ENCODE data around the gene CARD16.

DNA sequence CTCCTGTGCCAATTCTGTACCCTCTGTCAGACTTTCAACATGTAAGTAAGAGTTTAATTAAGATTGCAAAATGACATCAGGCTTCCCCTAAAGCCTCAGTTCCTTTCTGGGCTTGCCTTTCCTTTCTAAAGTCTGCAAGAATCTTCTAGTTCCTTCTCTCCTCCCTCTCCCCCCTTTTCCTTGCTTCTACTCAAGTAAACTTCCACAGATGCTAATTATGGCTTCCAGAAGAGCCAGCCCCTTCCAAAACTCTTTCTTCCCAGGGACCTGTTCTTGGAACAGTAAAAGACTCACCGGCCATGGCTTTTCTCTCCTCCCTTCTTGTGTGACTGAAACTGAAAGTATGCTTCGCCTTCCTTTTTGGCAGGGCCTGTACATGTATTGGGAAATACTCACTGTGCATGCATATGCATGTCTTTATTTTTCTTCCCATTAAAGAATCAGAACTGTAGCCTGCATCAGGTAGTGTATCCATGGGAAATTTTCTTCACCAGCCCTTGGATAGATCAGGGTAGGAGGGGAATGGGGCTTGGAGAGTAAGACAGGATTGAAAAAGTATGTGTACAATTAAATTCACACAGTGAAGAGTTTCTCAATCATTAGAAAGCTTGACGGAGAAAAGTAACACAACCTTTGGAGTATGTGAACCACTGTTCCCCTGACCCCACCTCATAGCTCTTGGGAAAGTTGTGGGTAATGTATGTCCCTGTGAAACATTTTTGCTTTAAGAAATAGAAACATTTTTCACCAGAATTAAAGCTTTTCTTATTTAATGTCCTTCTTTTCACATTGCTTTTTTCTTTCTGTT lies 10.1 kb downstream of the CARD16 start, which contains the start of gene CASP1:
- TF ChIP-seq NR2C2 (CRISPR knock-in tag; IDR thresholded peaks at IDR 0.05) (no peak), ETV6 (CRISPR knock-in tag; IDR thresholded peaks at IDR 0.05) (no peak), CBFB (CRISPR knock-in tag; IDR thresholded peaks at IDR 0.05; ENCODE audit: low read depth) (no peak), NFYB (CRISPR knock-in tag; conservative IDR thresholded peaks at IDR 0.05; ENCODE audit: low read depth) (no peak), NR1H2 (CRISPR knock-in tag; IDR thresholded peaks at IDR 0.05) (no peak), ATF1 (CRISPR knock-in tag; IDR thresholded peaks at IDR 0.05) (no peak), FOXJ3 (CRISPR knock-in tag; IDR thresholded peaks at IDR 0.05; ENCODE audit: borderline replicate concordance) (no peak), SP1 (CRISPR knock-in tag; conservative IDR thresholded peaks at IDR 0.05) (no peak)
- TF ChIP-seq, protein P1, sequence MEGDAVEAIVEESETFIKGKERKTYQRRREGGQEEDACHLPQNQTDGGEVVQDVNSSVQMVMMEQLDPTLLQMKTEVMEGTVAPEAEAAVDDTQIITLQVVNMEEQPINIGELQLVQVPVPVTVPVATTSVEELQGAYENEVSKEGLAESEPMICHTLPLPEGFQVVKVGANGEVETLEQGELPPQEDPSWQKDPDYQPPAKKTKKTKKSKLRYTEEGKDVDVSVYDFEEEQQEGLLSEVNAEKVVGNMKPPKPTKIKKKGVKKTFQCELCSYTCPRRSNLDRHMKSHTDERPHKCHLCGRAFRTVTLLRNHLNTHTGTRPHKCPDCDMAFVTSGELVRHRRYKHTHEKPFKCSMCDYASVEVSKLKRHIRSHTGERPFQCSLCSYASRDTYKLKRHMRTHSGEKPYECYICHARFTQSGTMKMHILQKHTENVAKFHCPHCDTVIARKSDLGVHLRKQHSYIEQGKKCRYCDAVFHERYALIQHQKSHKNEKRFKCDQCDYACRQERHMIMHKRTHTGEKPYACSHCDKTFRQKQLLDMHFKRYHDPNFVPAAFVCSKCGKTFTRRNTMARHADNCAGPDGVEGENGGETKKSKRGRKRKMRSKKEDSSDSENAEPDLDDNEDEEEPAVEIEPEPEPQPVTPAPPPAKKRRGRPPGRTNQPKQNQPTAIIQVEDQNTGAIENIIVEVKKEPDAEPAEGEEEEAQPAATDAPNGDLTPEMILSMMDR (IDR thresholded peaks at IDR 0.05) = no peak
- TF ChIP-seq, protein P2, sequence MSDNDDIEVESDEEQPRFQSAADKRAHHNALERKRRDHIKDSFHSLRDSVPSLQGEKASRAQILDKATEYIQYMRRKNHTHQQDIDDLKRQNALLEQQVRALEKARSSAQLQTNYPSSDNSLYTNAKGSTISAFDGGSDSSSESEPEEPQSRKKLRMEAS (CRISPR knock-in tag; IDR thresholded peaks at IDR 0.05) = no peak
- TF ChIP-seq, protein P3, sequence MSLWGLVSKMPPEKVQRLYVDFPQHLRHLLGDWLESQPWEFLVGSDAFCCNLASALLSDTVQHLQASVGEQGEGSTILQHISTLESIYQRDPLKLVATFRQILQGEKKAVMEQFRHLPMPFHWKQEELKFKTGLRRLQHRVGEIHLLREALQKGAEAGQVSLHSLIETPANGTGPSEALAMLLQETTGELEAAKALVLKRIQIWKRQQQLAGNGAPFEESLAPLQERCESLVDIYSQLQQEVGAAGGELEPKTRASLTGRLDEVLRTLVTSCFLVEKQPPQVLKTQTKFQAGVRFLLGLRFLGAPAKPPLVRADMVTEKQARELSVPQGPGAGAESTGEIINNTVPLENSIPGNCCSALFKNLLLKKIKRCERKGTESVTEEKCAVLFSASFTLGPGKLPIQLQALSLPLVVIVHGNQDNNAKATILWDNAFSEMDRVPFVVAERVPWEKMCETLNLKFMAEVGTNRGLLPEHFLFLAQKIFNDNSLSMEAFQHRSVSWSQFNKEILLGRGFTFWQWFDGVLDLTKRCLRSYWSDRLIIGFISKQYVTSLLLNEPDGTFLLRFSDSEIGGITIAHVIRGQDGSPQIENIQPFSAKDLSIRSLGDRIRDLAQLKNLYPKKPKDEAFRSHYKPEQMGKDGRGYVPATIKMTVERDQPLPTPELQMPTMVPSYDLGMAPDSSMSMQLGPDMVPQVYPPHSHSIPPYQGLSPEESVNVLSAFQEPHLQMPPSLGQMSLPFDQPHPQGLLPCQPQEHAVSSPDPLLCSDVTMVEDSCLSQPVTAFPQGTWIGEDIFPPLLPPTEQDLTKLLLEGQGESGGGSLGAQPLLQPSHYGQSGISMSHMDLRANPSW (CRISPR knock-in tag; conservative IDR thresholded peaks at IDR 0.05; ENCODE audit: low read depth) = no peak
- TF ChIP-seq, protein P4, sequence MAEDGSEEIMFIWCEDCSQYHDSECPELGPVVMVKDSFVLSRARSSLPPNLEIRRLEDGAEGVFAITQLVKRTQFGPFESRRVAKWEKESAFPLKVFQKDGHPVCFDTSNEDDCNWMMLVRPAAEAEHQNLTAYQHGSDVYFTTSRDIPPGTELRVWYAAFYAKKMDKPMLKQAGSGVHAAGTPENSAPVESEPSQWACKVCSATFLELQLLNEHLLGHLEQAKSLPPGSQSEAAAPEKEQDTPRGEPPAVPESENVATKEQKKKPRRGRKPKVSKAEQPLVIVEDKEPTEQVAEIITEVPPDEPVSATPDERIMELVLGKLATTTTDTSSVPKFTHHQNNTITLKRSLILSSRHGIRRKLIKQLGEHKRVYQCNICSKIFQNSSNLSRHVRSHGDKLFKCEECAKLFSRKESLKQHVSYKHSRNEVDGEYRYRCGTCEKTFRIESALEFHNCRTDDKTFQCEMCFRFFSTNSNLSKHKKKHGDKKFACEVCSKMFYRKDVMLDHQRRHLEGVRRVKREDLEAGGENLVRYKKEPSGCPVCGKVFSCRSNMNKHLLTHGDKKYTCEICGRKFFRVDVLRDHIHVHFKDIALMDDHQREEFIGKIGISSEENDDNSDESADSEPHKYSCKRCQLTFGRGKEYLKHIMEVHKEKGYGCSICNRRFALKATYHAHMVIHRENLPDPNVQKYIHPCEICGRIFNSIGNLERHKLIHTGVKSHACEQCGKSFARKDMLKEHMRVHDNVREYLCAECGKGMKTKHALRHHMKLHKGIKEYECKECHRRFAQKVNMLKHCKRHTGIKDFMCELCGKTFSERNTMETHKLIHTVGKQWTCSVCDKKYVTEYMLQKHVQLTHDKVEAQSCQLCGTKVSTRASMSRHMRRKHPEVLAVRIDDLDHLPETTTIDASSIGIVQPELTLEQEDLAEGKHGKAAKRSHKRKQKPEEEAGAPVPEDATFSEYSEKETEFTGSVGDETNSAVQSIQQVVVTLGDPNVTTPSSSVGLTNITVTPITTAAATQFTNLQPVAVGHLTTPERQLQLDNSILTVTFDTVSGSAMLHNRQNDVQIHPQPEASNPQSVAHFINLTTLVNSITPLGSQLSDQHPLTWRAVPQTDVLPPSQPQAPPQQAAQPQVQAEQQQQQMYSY (CRISPR knock-in tag; IDR thresholded peaks at IDR 0.05) = no peak
- TF ChIP-seq, protein P5, sequence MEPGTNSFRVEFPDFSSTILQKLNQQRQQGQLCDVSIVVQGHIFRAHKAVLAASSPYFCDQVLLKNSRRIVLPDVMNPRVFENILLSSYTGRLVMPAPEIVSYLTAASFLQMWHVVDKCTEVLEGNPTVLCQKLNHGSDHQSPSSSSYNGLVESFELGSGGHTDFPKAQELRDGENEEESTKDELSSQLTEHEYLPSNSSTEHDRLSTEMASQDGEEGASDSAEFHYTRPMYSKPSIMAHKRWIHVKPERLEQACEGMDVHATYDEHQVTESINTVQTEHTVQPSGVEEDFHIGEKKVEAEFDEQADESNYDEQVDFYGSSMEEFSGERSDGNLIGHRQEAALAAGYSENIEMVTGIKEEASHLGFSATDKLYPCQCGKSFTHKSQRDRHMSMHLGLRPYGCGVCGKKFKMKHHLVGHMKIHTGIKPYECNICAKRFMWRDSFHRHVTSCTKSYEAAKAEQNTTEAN (CRISPR knock-in tag; IDR thresholded peaks at IDR 0.05) = no peak
- TF ChIP-seq, protein P6, sequence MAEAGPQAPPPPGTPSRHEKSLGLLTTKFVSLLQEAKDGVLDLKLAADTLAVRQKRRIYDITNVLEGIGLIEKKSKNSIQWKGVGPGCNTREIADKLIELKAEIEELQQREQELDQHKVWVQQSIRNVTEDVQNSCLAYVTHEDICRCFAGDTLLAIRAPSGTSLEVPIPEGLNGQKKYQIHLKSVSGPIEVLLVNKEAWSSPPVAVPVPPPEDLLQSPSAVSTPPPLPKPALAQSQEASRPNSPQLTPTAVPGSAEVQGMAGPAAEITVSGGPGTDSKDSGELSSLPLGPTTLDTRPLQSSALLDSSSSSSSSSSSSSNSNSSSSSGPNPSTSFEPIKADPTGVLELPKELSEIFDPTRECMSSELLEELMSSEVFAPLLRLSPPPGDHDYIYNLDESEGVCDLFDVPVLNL (CRISPR knock-in tag; IDR thresholded peaks at IDR 0.05; ENCODE audit: borderline replicate concordance, low read depth) = no peak
